GM19239 (cell line): Measurements from ENCODE around the gene ACTR2.
A peak's percentile ranks its signal among the peaks of the same experiment; 100 is the strongest.
"Not testable (repeated sequence)": the region's sequence is repeated elsewhere in the genome, so short reads cannot be mapped to it uniquely, and the experiment has no call there.

Experiments used
- DNase-seq: peaks from one replicate; pipeline ENCODE4 v3.0.0; 2011; ENCODE audit warnings: low spot score; ENCODE audit not compliant: insufficient read length
- FAIRE-seq: peaks from 2 replicates; lab custom pipeline; 2011; peaks lifted over from hg19 to GRCh38; lab: Jason Lieb, UNC

ACTR2 gene

DNA sequence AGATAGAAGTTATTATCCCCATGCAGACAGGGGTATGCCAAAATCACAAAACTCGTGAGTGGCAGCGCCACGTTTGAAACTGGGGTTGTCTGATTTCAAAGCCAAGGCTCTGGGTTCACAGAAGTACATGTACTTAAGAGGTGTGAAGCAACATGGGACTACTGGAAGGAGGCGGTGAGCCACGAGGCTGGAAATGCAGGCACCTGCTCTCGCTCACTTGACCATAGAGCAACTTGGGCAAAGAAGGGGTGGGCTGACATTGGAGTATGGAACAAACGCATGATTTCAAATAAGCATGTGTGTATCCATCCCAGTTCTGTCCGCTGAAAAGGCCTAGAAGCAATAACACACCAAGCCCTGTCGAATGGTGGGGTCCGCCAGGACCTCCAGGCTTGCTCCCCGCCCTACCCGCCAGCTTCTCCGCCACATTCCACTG is 593 bp upstream of the ACTR2 start:
- peak; percentile 14 for FAIRE-seq
- no peak for DNase-seq

DNA sequence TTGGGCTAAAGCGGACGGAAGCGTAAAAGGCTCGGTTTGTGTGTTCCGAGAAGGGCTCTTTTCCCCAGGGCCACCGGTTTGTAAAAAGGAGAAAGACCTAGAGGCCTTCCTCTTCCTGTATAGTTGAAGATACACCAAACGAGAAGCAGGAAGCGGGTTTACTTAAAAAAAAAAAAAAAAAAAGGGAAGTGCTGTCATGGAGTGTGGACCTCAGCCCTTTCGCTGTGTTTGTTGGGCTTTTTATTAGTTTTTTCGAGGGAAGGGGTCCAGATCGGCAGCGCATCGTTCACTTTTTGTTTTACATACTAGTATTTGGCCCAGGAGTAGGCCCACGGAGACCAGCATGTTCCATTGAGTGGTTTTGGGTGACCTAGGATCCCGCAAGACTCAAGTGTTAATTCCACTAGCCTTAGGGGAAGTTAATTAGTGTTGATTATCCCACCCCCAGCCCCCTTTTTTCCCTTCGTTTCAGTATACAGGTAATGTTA is 676 bp downstream of the ACTR2 start:
- FAIRE-seq (peak; percentile 83), DNase-seq (peak; percentile 36)

DNA sequence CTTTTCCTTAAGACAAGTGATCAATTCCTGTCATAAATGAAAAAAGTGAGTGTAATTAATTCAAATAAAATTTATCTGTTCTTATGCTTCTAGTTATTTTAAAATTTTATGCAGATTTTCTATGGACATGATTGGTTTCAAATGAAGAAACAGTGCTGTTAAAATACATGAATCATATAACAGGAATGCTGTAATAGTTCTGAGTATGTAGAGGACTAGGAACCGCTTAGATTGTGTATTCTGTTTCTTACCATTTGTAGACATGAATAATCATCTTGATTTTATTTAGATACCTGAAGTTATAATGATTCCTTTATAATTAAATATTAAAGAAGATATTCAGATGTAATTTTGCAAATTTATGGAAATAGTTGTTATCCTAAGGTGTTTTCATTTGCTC is 3.5 kb downstream of the ACTR2 start:
- no peak for DNase-seq
- FAIRE-seq: no peak

DNA sequence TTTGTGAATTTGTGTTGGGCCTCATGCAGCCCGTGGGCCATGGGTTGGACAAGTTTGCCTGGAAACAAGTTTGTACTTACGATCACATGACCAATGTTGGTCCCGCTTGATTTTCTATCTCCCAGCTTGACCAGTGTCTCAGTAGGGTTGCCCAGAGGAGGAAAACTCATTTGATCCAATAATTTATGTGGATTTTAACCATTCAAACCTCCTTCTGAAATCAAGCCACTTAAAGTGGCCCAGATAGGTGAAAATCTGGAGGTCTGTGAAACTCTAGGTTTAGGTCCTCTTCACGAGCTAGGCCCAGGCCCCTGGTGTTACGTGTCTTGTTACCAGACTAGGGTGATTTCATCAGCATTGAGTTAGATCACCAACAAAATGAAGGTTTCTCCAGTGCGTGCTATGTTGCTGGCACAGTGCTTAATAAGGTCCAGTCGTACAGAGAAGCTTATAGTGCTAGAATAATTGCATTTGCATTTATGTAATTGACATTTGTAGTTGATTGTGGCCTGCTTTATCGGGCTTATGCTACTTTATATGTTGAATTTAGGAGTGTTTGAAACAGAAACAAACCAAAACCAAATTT is 4.4 kb downstream of the ACTR2 start:
- no peak for DNase-seq
- FAIRE-seq: no peak

DNA sequence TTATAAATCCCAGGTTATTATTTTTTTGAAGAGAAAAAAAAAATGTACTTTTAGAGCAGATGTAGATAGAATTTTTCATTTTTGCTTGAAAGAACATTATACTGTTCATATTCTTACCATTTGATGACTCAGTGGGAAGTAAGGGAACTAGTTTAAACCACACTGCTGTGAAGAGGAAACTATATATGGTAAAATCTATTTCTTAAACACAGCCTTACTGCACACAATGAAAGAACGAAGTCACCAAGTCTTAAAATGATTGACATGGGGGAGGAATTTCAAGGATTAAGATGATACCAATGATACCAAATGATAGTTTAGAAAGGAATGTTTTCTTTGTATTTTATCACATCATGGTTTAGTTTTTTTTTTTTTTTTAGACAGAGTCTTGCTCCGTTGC is 5.0 kb downstream of the ACTR2 start:
- no peak for DNase-seq
- no peak for FAIRE-seq

DNA sequence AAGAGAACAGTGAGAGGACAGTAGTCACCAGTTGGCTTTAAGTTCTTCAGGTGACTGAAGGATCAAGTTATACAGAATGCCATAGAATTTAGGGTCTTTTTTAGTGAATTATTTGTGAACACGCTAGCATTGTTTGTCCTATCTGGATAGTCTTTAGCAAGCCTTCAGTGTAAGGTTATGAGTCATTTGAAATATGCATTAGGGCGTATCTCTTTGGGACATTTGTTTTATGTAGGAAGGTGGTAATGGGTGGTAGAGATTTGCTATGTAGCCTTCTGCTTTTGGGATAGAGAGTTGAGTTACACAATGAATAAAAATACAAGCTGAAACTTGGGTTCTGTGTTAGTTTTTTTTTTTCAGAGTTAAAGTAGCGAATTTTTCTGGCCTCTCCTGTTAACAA is 13.0 kb downstream of the ACTR2 start:
- DNase-seq (no peak), FAIRE-seq (no peak)

DNA sequence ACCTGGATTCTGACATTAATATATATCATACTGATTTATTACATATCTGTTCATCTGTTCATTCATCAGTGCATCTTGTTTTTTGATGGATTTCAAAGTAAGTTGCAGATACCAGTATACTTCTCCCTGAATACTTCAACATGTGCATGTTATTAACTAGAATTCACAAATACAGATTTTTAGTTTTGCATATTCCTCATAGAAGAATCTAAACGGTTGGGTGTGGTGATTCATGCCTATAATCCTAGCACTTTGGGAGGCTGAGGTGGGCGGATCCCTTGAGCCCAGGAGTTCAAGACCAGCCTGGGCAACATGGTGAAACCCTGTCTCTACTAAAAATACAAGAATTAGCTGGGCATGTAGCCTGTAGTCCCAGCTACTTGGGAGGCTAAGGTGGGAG is 16.8 kb downstream of the ACTR2 start:
- not testable (repeated sequence) for DNase-seq, FAIRE-seq

DNA sequence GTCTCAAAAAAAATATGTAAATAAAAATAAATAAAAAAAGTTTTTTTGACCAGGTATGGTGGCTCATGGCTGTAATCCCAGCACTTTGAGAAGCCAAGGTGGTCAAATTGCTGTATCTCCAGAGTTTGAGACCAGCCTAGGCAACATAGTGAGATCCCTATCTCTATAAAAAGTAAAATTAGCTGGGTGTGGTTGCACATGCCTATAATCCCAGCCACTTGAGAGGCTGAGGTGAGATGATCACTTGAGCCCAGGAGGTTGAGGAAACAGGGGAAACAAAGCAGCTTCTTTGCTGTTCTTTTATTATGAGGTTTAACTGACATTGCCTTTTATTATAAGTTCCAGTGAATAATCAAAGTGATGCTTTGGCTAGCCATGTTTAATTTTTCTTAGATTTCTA is 25.0 kb downstream of the ACTR2 start:
- FAIRE-seq: no peak
- DNase-seq: no peak

DNA sequence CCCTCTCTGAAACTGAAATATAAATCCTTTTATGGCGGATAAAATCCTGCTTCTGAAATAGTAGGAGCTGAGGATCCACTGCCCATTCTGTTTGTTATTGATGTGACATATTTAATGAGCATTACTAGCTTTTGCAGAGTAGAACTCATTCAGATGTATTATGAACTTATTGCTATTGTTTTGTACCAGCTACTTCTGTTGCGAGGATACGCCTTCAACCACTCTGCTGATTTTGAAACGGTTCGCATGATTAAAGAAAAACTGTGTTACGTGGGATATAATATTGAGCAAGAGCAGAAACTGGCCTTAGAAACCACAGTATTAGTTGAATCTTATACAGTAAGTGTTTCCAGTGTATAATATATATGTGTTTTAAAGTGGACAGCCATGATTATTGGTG is 27.7 kb downstream of the ACTR2 start:
- FAIRE-seq (no peak), DNase-seq (no peak)

DNA sequence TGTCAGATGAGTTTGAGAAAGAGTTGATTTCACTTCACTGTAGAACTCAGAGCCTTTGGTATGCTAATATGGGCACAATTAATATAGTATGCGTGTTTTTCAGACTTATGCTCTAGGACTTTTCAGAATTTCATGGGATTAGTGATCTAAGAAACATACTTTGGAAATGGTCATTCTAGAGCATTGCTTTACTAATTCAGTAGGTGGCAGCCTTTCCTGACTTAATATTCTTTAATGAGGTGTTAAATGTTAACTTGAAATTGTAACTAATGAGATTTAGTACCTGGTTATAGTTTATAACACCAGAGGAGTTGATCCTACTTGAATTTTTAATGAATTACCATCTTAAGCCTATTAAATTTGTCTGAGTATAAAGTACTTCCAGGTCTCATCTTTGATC is 28.4 kb downstream of the ACTR2 start:
- FAIRE-seq: peak; percentile 65

DNA sequence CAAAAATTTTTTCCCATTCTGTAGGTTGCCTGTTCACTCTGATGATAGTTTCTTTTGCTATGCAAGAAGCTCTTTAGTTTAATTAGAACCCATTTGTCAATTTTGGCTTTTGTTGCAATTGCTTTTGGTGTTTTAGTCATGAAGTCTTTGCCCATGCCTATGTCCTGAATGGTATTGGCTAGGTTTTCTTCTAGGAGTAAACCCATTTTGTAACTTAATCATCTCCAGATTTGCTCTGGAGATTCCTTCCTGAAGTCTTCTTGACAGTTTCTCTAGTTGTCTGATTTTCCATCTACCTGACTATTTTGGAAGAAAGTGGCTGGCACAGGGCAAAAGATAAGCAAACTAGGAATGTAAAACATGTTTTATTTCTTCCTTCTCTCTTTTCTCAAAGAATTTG is 30.2 kb downstream of the ACTR2 start:
- FAIRE-seq, DNase-seq: not testable (repeated sequence)

More for the DNA sequence above, 28.4 kb downstream of the ACTR2 start:
- DNase-seq: no peak

DNA sequence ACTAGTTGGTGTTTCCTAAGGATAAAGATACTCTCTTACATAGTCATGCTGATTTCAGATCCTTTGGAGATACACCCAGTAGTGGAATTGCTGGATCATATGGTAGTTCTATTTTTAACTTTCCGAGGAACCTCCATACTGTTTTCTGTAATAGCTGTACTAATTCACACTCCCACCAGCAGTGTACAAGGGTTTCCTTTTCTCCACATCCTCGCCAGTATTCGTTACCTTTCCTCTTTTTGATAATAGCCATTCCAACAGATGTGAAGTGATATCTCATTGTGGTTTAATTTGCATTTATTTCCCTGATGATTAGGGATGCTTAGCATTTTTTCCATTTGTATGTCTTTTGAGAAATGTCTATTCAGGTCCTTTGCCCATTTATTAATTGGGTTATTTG is 34.0 kb downstream of the ACTR2 start:
- FAIRE-seq (no peak), DNase-seq (no peak)

DNA sequence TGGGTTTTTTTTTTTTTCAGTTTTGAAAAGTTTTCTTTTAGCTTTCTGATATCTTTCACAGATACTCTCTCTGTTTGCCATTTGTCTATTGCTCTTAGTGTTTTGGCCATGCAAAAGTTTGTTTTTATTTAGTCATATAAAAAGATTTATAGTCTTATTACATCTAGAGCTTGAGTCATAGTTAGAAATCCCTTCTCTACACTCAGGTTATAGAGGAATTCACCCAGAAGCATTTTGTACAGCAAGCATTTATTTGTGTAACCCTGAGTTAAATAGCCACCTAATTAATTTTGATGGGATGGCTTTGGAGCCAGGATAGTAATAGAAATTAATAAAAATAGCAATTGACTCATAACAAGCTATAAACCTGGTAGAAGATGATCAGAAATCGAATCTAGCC is 35.6 kb downstream of the ACTR2 start:
- DNase-seq (no peak), FAIRE-seq (no peak)

DNA sequence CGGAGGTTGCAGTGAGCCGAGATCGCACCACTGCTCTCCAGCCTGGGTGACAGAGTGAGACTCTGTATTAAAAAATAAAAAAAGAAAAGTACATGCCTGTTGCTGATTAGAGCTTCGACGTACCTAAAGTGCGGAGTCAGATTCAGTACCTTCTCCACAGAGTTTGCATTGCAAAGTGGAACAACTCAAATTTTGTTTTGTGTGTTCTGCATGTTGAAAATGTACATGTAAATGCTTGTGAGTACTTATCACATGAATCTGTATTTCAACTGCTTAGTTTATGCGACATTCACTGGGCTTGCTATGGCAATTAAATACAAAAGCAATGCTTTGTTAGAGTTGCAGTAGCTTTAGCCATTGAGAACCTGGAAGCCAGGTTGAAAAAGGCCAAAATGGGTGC is 36.4 kb downstream of the ACTR2 start:
- no peak for DNase-seq
- no peak for FAIRE-seq

DNA sequence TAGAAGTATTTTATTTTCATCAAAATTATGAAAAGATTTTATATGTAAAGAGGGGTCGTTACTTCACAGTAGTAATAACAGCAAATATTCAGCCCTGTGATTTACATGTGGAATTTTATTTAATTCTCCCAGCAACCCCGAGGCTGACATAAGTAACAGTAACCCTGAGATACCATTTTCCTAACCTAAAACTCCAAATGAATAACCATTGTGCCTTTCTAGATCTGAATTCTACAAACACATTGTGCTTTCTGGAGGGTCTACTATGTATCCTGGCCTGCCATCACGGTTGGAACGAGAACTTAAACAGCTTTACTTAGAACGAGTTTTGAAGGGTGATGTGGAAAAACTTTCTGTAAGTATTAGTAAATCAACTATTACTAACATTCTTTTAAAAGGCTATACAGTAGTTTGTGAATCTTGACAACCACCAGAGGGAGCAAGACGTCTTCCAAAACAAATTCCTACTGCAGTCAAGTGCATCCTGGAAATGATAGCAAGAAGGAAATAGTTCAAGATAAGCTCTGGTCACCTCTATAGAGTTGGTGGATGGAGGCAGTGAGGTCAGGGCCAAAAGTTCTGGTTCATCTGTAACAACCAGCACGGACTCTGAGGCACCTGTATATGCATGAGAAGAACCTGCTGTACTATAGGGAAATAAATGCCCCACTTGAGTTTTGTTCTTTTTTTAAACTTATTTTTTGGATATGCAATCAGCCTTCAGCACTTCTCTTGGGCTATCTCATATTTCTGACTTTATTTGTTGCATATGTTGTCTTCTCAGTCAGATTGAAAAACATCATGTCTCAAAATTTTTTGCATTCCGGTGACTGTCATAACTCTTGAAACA is 37.4 kb downstream of the ACTR2 start:
- no peak for DNase-seq
- peak; percentile 66 for FAIRE-seq

DNA sequence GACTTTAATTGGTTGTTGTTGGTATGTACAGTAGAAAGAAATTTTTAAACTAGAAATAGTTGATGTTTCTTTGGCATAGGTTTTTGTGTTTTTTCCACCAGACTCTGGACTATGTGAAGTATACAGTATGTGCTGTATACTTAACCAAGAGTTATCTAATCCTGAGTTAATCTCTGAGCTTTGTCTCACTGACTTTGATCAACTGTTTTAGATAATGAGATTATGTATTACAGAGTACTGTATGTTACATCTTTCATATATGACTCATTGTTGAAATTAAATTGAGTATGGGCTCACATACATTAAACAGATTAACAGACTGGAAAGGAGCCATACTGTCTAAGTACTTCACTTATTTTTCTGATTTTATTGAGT is 38.0 kb downstream of the ACTR2 start:
- DNase-seq (no peak), FAIRE-seq (peak; percentile 26)

DNA sequence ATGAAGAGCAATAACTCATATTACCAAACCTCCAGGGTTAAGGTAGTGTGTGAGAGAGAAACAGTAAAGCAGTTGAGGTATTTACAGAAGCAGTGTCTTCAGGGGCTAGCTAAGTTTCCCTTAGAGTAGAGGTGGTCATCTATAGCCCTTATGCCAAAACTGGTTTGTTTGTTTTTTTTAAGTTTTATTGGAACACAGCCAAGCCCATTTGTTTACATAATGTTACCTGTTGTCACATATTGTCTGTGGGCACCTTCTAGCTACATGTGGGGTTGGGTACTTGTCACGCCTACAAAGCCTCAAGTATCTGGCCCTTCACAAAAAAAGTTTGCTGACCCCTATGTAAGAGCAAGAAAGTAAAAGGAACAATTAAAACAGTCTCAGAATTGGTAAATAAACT is 39.4 kb downstream of the ACTR2 start:
- FAIRE-seq (no peak), DNase-seq (no peak)

DNA sequence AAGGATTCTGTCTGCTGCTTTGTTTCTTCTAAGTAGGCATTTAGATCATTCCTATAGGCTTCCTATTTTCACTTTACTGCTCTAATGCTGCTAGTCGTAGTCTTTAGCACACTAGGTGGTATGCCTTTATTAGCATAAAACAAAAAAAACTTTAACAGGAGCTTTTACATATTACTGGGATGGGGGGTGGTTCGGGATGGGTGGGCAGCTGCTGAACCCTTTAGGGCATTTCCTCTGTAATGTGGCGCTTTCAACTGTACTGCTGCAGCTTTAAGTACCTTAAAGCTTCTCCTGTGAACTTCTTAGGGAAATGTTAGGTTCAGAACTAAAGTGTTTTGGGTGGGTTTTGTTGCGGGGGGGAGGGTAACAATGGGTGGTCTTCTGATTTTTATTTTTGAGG is 41.3 kb downstream of the ACTR2 start:
- FAIRE-seq (no peak), DNase-seq (no peak)

DNA sequence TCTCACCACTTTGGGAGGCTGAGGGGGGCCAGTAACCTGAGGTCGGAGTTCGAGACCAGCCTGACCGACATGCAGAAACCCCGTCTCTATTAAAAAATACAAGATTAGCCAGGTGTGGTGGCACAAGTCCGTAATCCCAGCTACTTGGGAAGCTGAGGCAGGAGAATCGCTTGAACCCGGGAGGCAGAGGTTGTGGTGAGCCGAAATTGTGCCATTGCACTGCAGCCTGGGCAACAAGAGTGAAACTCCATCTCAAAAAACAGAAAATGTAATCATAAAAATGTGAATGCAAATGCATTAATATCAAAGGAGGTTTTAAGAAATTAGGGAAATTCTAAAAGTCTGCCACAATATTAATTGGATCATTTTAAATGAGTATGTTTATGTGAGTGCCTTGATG is 45.7 kb downstream of the ACTR2 start:
- FAIRE-seq (no peak), DNase-seq (no peak)

DNA sequence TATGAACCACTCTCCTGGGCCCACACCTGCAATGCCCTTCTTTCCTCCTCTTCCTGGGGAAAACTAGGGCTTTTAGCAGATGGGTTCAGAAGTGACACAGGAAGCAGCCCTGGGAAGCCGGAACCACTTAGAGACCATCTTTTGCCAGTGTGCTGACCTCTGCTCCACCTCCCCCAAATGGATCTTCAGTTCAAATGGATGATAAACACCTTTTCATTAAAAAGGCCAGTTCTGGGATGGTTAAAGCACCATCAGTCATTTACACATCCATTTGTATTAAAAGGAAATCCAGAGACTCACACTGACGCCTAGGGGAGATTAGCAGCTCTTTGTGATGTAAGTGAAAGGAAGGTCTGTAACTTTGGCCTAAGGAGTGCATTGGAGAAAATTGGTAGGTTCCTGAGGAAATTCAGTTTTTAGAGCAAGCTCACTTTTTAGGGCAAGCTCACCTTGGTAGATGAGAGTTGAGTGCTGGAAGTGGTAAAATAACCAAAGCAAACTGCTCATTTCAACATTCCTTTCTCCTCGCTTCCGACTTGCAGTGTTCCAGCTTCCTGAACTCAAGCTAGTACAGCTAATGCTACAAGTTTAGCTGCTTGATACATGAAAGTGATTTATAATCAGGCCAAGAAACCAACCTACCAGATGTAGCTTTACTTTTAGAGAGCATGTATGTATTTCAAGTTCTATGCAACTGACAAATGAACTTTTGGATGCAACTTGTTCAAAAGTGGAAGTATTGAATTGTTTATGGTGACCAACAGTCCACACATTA is 47.7 kb downstream of the ACTR2 start:
- DNase-seq: no peak
- FAIRE-seq: no peak

DNA sequence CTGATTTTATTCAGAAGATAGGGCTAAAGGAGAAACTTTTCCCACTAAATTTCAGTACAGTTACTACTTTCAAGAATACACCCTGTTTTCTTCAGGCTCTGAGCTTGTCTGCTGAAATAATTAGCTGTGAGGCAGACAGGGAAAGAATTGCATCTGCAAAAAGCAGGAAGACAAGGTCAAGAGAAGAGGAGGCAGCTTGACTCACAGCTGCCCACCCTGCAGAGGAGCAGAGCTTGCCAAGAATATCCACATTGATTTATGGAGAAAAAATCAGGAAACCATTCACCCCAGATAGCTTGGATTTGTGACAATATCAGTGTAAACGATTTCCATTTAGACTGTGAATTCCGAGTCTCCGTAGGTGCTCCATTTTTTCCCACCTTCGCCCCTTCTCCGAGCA is 49.0 kb downstream of the ACTR2 start:
- DNase-seq: no peak
- no peak for FAIRE-seq
